HepG2 (cell line): ENCODE measurements around the gene B3GNT2. TPM values are rescaled to one million over a fixed set of nuclear protein-coding genes. Genes with fewer than 3 reads are reported as not detected.

Experiments
- ARID2 ChIP-seq: sonication (generic); formaldehyde crosslinking; IDR thresholded peaks from 2 replicates; pipeline ENCODE4 v1.8.1; 2022; ENCODE audit warnings: mild to moderate bottlenecking, missing genetic modification reagents, borderline replicate concordance
- BCL6 ChIP-seq: IDR thresholded peaks from 2 replicates; pipeline ENCODE4 v1.6.1; 2016; ENCODE audit warnings: missing genetic modification reagents, missing compliant biosample characterization
- CHD4 ChIP-seq: fragments of 200-600 bp; sonication (generic); IDR thresholded peaks from 2 replicates; pipeline ENCODE4 v1.7.0; 2017; ENCODE audit warnings: mild to moderate bottlenecking, low read length, borderline replicate concordance
- DMAP1 ChIP-seq: IDR thresholded peaks from 2 replicates; pipeline ENCODE4 v1.6.1; 2016
- ETS1 ChIP-seq: sonication (generic); formaldehyde crosslinking; IDR thresholded peaks from 2 replicates; pipeline ENCODE4 v1.4.0; 2020; ENCODE audit warnings: missing genetic modification reagents
- GRHL1 ChIP-seq: sonication (generic); formaldehyde crosslinking; conservative IDR thresholded peaks from 2 replicates; pipeline ENCODE4 v1.8.0; 2022; ENCODE audit warnings: missing genetic modification reagents
- HNRNPLL ChIP-seq: fragments of 200-400 bp; formaldehyde crosslinking; IDR thresholded peaks from 2 replicates; pipeline ENCODE4 v1.6.1; 2017; ENCODE audit warnings: mild to moderate bottlenecking, low read depth, low read length; ENCODE audit not compliant: poor library complexity, severe bottlenecking
- KDM4B ChIP-seq: sonication (generic); formaldehyde crosslinking; IDR thresholded peaks from 2 replicates; pipeline ENCODE4 v1.4.0; 2020; ENCODE audit warnings: missing genetic modification reagents
- LRRFIP1 ChIP-seq: sonication (generic); formaldehyde crosslinking; conservative IDR thresholded peaks from 2 replicates; pipeline ENCODE4 v1.4.0; 2020; ENCODE audit warnings: missing genetic modification reagents
- NR2F6 ChIP-seq, 2 experiments: IDR thresholded peaks; 2 replicates each; pipeline ENCODE4 v1.6.1; 2016; ENCODE audit warnings: antibody characterized with exemption in 1 of 2, mild to moderate bottlenecking in 1 of 2
- RARA ChIP-seq: IDR thresholded peaks from 2 replicates; pipeline ENCODE4 v1.6.1; 2016; ENCODE audit warnings: missing genetic modification reagents, missing compliant biosample characterization
- RBAK ChIP-seq: sonication (generic); formaldehyde crosslinking; IDR thresholded peaks from 2 replicates; pipeline ENCODE4 v1.5.1; 2020; ENCODE audit warnings: mild to moderate bottlenecking, missing genetic modification reagents
- RXRA ChIP-seq: sonication (generic); formaldehyde crosslinking; IDR thresholded peaks from 2 replicates; pipeline ENCODE4 v1.5.1; 2020; ENCODE audit warnings: missing genetic modification reagents
- SALL1 ChIP-seq: sonication (generic); formaldehyde crosslinking; IDR thresholded peaks from 2 replicates; pipeline ENCODE4 v1.8.0; 2022; ENCODE audit warnings: mild to moderate bottlenecking, missing genetic modification reagents
- SIX1 ChIP-seq: sonication (generic); formaldehyde crosslinking; IDR thresholded peaks from 2 replicates; pipeline ENCODE4 v1.4.0; 2020; ENCODE audit warnings: missing genetic modification reagents, borderline replicate concordance
- SKI ChIP-seq: fragments of 450-650 bp; IDR thresholded peaks from one replicate; pipeline ENCODE4 v1.6.1; 2018; ENCODE audit warnings: mild to moderate bottlenecking; ENCODE audit not compliant: partially characterized antibody
- SPEN ChIP-seq: sonication (generic); formaldehyde crosslinking; IDR thresholded peaks from 2 replicates; pipeline ENCODE4 v1.5.1; 2020; ENCODE audit warnings: low read depth, mild to moderate bottlenecking, missing genetic modification reagents
- ZFP62 ChIP-seq: sonication (generic); formaldehyde crosslinking; IDR thresholded peaks from 2 replicates; pipeline ENCODE4 v1.4.0; 2020; ENCODE audit warnings: missing genetic modification reagents
- ZFX ChIP-seq: sonication (generic); formaldehyde crosslinking; IDR thresholded peaks from 2 replicates; pipeline ENCODE4 v1.4.0; 2020; ENCODE audit warnings: mild to moderate bottlenecking, low read depth, missing genetic modification reagents, moderate library complexity
- ZKSCAN8 ChIP-seq: IDR thresholded peaks from 2 replicates; pipeline ENCODE4 v1.6.1; 2016; ENCODE audit warnings: borderline replicate concordance, missing genetic modification reagents, missing compliant biosample characterization
- ZNF124 ChIP-seq: sonication (generic); formaldehyde crosslinking; IDR thresholded peaks from 2 replicates; pipeline ENCODE4 v1.4.0; 2020; ENCODE audit warnings: missing genetic modification reagents
- ZNF225 ChIP-seq: sonication (generic); formaldehyde crosslinking; IDR thresholded peaks from 2 replicates; pipeline ENCODE4 v1.4.0; 2020; ENCODE audit warnings: mild to moderate bottlenecking, missing genetic modification reagents
- ZNF430 ChIP-seq: sonication (generic); formaldehyde crosslinking; IDR thresholded peaks from 2 replicates; pipeline ENCODE4 v1.9.0; 2021; ENCODE audit warnings: mild to moderate bottlenecking, missing genetic modification reagents
- ZNF446 ChIP-seq: sonication (generic); formaldehyde crosslinking; IDR thresholded peaks from 2 replicates; pipeline ENCODE4 v1.5.0; 2020; ENCODE audit warnings: mild to moderate bottlenecking, missing genetic modification reagents
- polyA plus RNA-seq, 8 experiments: library from polyadenylated mRNA; depleted of rRNA in 3 of 8; stranded (reverse) in 7 of 8; unstranded in 1 of 8; fragments of >200 nt; fragmentation: Illumina TruSeq in 4 of 8; extraction: Trizol in 4 of 8; gene quantifications; 2 replicates each; pipeline versions ENCODE4 v1.2.1 to v1.2.3, GENCODE V29; 2011 to 2016; ENCODE audit warnings: low read depth in 4 of 8, missing spikeins in 1 of 8, mixed read lengths in 1 of 8; ENCODE audit not compliant: insufficient read depth in 1 of 8
- total RNA-seq, 5 experiments: library from RNA; depleted of rRNA; stranded (reverse); fragments of >200 nt; fragmentation: Illumina TruSeq; extraction: Trizol; gene quantifications; 2 replicates each; pipeline ENCODE4 v1.2.3, GENCODE V29; 2016; ENCODE audit warnings: low read depth in 1 of 5
- TF ChIP-seq, protein P1 (sequence below): sonication (generic); formaldehyde crosslinking; IDR thresholded peaks from 2 replicates; pipeline ENCODE4 v1.8.0; 2022; ENCODE audit warnings: missing genetic modification reagents, mild to moderate bottlenecking, moderate library complexity, borderline replicate concordance

The B3GNT2 gene
- total and polyA plus RNA-seq, 2 of the 13 experiments (the other 11 are each of a cell fraction or from before 2014, with no cell fraction given), result 26.3 to 28.5 TPM

- TF ChIP-seq LRRFIP1 (CRISPR knock-in tag), result no peak
- no peak for TF ChIP-seq DMAP1 (CRISPR knock-in tag)
- TF ChIP-seq RARA (CRISPR knock-in tag), result peak; percentile 48; the same call in 1 of the 2 replicates
- TF ChIP-seq ZNF446, result no peak
- no peak for TF ChIP-seq ZKSCAN8
- peak; percentile 39; the same call in 1 of the 2 replicates for TF ChIP-seq BCL6
- TF ChIP-seq KDM4B (CRISPR knock-in tag), result no peak
- no peak for TF ChIP-seq SPEN
- TF ChIP-seq ZFX (CRISPR knock-in tag), result no peak
- TF ChIP-seq CHD4, result no peak
- TF ChIP-seq RXRA (CRISPR knock-in tag), result no peak
- TF ChIP-seq, protein P1, sequence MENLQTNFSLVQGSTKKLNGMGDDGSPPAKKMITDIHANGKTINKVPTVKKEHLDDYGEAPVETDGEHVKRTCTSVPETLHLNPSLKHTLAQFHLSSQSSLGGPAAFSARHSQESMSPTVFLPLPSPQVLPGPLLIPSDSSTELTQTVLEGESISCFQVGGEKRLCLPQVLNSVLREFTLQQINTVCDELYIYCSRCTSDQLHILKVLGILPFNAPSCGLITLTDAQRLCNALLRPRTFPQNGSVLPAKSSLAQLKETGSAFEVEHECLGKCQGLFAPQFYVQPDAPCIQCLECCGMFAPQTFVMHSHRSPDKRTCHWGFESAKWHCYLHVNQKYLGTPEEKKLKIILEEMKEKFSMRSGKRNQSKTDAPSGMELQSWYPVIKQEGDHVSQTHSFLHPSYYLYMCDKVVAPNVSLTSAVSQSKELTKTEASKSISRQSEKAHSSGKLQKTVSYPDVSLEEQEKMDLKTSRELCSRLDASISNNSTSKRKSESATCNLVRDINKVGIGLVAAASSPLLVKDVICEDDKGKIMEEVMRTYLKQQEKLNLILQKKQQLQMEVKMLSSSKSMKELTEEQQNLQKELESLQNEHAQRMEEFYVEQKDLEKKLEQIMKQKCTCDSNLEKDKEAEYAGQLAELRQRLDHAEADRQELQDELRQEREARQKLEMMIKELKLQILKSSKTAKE (CRISPR knock-in tag), result peak; percentile 28; the same call in 1 of the 2 replicates
- no peak for TF ChIP-seq ARID2 (CRISPR knock-in tag)
- no peak for TF ChIP-seq ZNF430 (CRISPR knock-in tag)
- TF ChIP-seq SIX1, result no peak
- no peak for TF ChIP-seq ZNF124 (CRISPR knock-in tag)
- peak; percentile 81; the same call in 1 of the 2 replicates for TF ChIP-seq RBAK
- no peak for TF ChIP-seq ZNF225 (CRISPR knock-in tag)
- TF ChIP-seq GRHL1 (CRISPR knock-in tag), result no peak
- 0 out of 2 replicates have a peak, but pooled peaks have one; percentile 16 for TF ChIP-seq SALL1 (CRISPR knock-in tag)
- no peak for TF ChIP-seq ETS1 (CRISPR knock-in tag)
- no peak for TF ChIP-seq ZFP62 (CRISPR knock-in tag)
- peak; percentile 68 for TF ChIP-seq SKI
- TF ChIP-seq NR2F6 (IDR thresholded peaks at IDR 0.05), result peak; percentile 54
- TF ChIP-seq NR2F6 (CRISPR knock-in tag; IDR thresholded peaks at IDR 0.05), result peak; percentile 52; the same call in 1 of the 2 replicates
- TF ChIP-seq HNRNPLL, result no peak
These were observed 40.6 kb downstream of the B3GNT2 start (continued) for GRCh38 chr2:62236499-62236898.
